ENCODE results near the gene HNF1A.
"Not testable (repeated sequence)": the region's sequence is repeated elsewhere in the genome, so short reads cannot be mapped to it uniquely, and the experiment has no call there.

Gene HNF1A

DNA sequence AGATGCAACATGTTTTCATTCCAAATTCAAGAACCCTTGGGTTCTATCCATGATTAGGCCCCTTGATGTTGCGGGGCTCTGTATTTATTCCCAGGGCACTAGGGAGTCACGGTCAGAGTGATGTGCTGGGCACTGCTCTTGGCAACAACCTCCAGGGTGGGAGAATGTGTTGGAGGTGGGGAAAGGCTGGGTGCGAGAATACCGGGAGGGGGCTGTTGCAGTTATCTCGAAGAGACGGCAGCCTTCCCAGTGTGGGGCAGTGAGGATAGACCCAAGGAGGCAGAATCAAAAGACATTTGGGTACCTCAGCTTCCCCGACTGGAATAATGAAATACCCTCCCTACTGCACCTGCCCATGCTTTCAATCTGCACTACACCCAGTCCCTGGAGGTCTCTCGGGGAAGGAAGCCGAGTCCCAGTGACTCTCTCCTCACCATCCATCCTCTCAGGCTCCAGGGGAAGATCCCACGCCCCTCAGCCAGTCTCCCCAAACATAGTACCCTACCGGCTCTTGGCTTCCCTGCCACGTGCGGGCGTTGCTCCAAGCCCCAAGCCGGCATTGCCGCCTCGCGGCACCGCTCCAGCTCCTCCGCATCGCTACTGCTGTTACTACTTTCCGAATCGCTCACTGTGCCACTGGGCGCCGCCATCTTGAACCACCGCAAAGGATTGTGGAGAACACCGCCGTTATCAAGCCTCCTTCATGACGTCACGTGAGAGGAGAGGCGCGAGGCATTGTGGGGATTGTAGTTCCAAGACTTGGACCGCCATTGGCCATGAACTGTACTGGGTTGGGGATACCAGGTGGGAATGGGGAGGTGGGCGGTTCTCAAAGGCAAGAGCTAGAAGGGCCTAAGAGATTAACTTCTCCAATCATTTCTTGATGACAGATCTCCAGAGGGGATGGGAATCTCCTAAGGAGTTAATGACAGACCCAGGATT, 37.8 kb downstream of the HNF1A start, which contains the start of gene C12orf43:
Gene C12orf43, minus strand, starts transcription at position 663 of the 942 bp plus-strand sequence. Its CDS starts 13 bp downstream, at position 650.
- DNase-seq = peak; percentile 82

DNA sequence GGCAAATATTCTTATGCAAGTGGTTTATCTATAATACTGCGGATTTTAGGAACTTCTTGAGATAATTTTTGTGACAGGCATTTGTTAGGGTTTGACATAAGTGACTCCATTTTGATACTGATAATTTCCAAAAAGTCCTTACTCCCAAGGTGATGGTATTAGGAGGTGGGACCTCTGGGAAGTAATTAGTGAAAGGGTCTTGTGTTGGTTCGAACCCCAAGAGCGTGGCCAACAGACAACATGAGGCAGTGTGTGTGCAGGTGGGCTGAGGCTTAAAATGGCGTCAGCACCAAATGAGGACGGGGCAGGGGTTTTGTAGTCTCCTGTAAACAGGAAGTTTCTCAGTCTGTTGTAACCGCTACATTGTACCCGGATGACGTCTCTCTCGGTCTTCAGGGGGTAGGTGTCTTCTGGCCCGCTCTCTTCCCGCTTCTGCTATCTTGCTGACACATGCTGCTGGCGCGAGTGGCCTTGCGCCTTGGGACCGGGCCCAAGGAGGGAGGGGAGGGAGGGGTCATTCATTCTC, 39.7 kb downstream of the HNF1A start:
- no peak for DNase-seq

DNA sequence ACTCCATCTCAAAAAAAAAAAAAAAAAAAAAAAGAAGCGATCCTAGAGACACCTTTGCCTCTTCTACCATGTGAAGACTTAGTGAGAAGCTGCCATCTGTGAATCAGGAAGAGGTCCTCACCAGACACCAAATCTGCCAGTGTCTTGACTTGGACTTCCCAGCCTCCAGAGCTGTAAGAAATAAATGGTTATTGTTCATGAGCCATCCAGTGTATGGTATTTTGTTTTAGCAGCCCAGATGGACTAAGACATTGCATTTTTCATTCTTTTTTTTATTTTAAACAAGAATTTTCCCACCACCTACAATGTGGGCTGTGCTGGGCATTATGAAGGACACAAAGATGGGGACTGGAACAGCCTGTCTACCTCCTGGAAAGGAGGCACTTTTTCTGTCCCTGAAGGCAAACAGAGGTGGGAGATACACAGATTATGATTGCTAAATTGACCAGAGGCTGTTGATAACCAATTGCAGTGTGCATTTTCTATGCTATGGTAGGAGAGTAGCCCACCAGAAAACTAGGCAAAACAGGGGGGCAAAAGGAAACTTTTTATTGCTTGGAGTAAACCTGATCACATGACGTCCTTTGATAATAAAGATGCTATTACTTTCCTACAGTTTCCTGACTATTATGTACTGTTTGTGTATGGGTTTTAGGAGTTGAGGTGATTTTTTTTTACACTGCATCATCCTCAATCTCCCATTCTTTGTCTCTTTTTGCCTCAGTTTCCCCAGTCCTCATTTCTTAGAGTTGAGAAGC, 40.7 kb downstream of the HNF1A start:
- DNase-seq = no peak

GRCh38 chr12:121021754-121022153, 43.4 kb downstream of the HNF1A start:
- DNase-seq = no peak

DNA sequence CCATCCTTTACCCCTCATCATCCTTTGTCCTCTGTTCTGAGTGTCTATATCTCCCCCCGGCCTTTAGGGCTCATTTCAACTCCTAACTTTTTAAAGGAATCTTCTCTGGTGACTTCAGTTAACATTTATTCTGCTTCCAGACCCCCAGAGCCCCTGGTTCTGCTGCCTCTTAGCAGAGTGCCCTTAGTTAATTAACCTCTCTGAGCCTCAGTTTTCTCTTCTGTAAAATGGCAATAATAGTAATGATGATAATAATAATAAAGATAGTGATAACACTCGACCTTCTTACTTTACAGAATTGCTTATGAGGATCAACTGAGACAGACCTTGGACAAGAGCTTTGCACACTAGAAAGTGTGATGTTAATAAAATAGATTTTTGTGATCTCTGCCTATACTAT, 44.4 kb downstream of the HNF1A start:
- DNase-seq = no peak

GRCh38 chr12:121023799-121024198, 45.5 kb downstream of the HNF1A start:
- DNase-seq = no peak

- DNase-seq = no peak
Observed at GRCh38 chr12:121025442-121026226, 47.3 kb downstream of the HNF1A start.

GRCh38 chr12:121026274-121027045, 48.1 kb downstream of the HNF1A start:
- no peak for DNase-seq

- no peak for DNase-seq
Observed at GRCh38 chr12:121030576-121031212, 52.4 kb downstream of the HNF1A start.

DNA sequence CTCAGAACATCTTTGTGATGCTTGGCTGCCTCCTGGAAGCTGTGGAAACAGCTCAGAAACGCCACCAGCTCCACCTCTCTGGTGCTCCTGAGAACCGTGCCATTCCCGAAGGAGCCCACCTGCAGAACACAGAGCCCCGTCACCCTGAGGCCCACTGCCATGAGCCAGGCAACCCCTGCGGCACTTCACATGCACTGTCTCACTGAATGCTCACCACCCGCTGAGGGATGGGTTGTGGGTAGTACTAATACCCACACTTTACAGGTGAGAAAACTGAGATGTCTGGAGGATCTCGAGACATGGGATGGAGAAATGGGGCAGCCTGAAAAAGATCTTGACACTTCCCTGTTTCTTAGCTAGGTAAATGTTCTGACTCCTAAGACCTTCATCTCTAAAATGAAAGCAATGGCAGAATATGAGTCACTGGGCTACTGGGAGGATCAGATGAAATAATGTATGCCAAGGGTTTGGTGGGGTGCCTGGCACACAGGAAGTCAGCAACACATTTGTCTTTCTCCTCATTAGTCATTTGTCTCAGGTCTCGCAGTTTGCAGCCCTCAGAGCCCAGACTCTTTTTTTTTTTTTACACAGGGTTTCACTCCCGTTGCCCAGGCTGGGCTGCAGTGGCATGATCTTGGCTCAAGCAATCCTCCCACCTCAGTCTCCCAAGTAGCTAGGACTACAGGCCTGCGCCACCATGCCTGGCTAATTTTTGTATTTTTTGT, 55.4 kb downstream of the HNF1A start:
- peak; percentile 91 for DNase-seq

DNA sequence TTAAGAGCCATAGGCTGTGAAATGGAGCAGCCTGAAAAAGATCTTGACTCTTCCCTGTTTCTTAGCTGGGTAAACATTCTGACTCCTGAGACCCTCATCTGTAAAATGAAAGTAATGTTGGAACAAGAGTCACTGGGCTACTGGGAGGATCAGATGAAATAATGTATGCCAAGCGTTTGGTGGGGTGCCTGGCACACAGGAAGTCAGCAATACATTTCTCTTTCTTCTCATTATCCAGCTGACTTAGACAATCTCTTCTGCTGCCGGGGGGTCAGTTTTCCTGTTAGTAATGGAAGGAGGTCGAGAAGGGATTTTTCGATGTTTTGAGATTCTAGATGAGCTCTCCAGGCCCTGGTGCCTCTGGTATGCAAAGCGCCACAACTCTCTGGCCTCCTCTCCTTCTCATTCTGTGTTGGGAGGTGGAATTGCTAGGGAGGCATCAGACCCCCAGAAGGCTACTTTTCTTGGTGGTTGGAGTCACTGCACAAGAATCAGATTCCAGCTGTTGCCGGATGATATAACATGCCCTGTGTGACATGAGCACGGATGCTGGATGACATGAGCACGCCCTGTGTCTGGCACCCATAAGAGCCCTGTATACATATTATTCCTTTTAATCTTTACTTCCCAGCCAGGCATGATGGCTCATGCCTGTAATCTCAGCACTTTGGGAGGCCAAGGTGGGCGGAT, 56.4 kb downstream of the HNF1A start:
- no peak for DNase-seq

DNA sequence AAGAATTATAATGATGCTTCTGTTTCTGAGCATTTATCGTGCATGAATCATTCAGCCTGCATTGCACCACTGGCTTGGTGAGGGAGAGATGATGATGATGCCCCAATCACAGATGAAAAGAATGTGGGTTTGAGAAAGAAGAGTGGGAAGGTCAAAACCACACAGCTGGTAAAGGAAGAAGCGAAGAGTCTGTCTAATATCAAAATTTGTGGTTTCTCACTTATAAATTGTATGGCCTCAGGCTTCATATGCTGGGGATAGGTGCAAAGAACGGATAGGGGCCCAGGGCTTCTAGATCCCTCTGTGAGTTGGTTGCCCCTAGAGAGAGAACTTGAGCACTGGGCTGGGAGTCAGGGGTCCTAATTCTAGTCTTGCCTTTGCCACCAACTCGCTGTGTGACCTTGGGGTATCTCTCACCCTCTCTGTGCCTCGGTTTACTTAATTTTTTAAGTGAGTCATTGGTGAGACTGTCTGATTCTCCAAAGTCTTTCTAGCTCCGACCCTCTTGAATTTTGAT, 58.5 kb downstream of the HNF1A start:
- peak; percentile 90 for DNase-seq

DNA sequence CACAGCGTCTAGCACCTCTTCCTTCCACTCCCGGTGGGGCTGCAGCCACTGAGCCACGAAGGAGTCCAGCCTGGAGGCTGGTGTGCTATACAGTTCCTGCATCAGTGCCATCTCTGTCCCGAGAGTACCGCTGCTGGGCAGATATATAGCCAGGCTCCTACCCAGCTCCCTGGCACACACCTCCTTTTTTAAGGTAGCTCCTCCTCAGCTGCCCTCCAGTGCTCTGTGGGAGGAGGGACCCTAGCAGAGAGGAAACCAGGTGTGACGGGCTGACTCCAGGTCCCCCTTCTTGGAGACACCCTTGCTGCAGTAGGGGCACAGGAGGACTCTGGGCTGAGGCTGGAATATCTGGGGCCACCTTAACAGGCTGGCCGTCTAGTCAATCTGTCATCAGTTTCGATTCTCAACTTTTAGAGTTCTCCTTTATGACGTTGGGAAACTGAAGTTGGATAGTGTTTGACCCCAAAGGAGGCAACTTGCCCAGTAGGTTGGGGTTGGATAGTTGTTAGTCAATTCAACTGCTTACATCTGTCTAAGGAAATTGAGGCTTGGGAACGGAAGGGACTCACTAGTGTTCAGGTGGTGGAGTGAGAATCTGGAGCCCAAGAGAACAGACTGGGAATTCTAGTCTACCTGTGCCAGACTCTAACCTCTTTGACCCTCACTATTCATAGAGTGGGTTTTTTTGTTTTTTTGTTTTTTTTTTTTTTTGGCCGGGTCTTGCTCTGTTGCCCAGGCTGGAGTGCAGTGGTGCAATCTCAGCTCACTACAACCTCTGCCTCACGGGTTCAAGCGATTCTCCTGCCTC, 60.7 kb downstream of the HNF1A start, which contains the start of gene OASL:
Gene OASL, minus strand, starts transcription at position 386 of the 808 bp plus-strand sequence. Its CDS starts 275 bp downstream, at position 111.
- no peak for DNase-seq

DNA sequence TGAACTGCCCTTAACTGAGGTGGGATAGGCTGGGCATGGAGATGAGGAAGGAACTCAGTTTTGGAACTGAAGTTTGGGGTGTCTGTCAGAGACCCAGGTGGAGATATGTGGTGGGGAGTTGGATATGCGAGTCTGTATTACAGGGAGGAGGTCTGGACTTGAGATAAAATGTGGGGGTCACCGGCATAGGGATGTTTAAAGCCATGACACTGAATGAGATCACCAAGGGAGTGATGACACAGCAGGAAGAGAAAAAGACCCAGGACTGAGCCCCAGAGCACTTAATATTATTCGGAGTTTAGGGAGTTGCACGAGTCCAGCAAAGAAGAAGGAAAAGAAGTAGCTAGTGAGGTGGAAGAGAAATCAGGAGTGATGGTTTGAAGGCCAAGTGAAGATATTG, 64.7 kb downstream of the HNF1A start:
- DNase-seq = no peak

DNA sequence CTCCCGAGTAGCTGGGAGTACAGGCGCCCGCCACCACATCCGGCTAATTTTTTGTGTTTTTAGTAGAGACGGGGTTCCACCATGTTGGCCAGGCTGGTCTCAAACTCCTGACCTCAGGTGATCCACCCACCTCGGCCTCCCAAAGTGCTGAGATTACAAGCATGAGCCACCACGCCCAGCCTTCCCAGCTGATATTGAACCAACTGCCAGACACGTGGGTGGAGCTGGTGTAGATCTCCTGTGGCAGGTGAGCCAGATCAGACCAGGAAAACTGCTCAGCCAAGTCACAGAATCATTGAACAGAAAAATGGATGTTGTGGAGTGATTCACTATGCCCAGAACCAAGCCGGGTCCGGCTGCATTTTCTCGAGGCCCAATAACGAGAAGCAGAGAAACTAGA, 69.1 kb downstream of the HNF1A start:
- not testable (repeated sequence) for DNase-seq

- DNase-seq = no peak
Observed at GRCh38 chr12:121048442-121048841, 70.1 kb downstream of the HNF1A start.

DNA sequence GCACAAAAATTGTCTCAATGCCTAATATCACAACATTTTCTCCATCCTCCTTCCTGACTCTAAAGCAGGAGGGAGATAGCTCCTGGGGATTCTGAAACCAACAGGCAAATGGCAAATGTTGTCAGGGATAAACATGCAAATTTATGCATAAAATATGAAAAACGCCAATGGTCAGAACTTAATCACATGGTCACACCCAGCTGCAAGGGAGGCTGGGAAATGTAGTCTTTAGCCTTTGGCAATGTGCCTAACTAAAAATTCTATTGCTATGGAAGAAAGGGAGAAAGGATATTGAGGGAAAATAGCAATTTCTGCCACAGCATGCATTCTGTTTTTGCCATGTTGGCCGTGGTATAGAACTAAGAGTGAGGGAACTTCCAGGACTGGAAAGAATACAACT, 72.4 kb downstream of the HNF1A start:
- DNase-seq = no peak
